HEK293 (cell line): ENCODE data around the gene CLNK.

Source experiments
- CTCF ChIA-PET: fragments of 350-600 bp; formaldehyde crosslinking; extraction: SDS; loops from one replicate; lab custom pipeline; 2021; ENCODE audit warnings: antibody characterized with exemption; lab: Yijun Ruan, JAX
- POLR2A ChIA-PET: fragments of 300-600 bp; formaldehyde crosslinking; extraction: SDS; loops from one replicate; lab custom pipeline; 2020; ENCODE audit warnings: antibody characterized with exemption, inconsistent platforms; lab: Yijun Ruan, JAX
- H3K27ac ChIP-seq: fragments of 200-500 bp; sonication (Bioruptor generic); 2 replicates; pipeline ENCODE4 v1.5.1; 2014; ENCODE audit warnings: low read depth, low read length, control low read depth, inconsistent platforms; ENCODE audit errors: extremely low read depth
- H3K36me3 ChIP-seq, 2 experiments: fragments of 200-500 bp in 1 of 2; sonication (Bioruptor generic) in 1 of 2; 1 replicate in 1 of 2; 2 replicates in 1 of 2; pipeline ENCODE4 v1.5.1; 2014 to 2017; ENCODE audit warnings: inconsistent platforms in 2 of 2, low read length in 2 of 2; ENCODE audit not compliant: control insufficient read depth in 2 of 2, insufficient read depth in 1 of 2
- H3K4me1 ChIP-seq: fragments of 200-500 bp; sonication (Bioruptor generic); 2 replicates; pipeline ENCODE4 v1.5.1; 2014; ENCODE audit warnings: mild to moderate bottlenecking, low read length, inconsistent platforms; ENCODE audit not compliant: control insufficient read depth, insufficient read depth
- H3K4me3 ChIP-seq: 2 replicates; pipeline ENCODE4 v1.5.1; 2011; ENCODE audit warnings: low read depth, mild to moderate bottlenecking, control low read depth, low read length, moderate library complexity
- H3K9me3 ChIP-seq: fragments of 200-500 bp; sonication (Bioruptor generic); 2 replicates; pipeline ENCODE4 v1.5.1; 2014; ENCODE audit warnings: low read depth, low read length, inconsistent platforms; ENCODE audit not compliant: control insufficient read depth, insufficient read depth
- BCL6B ChIP-seq: fragments of 450-650 bp; formaldehyde crosslinking; IDR thresholded peaks from 2 replicates; pipeline ENCODE4 v1.5.1; 2017; ENCODE audit warnings: missing biosample characterization, missing genetic modification characterization
- IKZF3 ChIP-seq: fragments of 450-650 bp; IDR thresholded peaks from 2 replicates; pipeline ENCODE4 v1.5.0; 2018; ENCODE audit warnings: missing biosample characterization, mild to moderate bottlenecking, missing genetic modification characterization, moderate library complexity
- KLF9 ChIP-seq: fragments of 450-650 bp; formaldehyde crosslinking; IDR thresholded peaks from 2 replicates; pipeline ENCODE4 v1.5.1; 2016; ENCODE audit warnings: missing biosample characterization, missing genetic modification characterization, low read depth
- TSHZ1 ChIP-seq: fragments of 450-650 bp; formaldehyde crosslinking; IDR thresholded peaks from 2 replicates; pipeline ENCODE4 v1.5.1; 2016; ENCODE audit warnings: missing biosample characterization, missing genetic modification characterization, borderline replicate concordance
- YY1 ChIP-seq: fragments of 450-650 bp; formaldehyde crosslinking; IDR thresholded peaks from 2 replicates; pipeline ENCODE4 v1.5.1; 2018; ENCODE audit warnings: missing biosample characterization, missing genetic modification characterization
- ZBTB20 ChIP-seq: fragments of 450-650 bp; formaldehyde crosslinking; IDR thresholded peaks from 2 replicates; pipeline ENCODE4 v1.5.1; 2016; ENCODE audit warnings: missing biosample characterization, missing genetic modification characterization
- ZBTB44 ChIP-seq: fragments of 450-650 bp; IDR thresholded peaks from 2 replicates; pipeline ENCODE4 v1.5.1; 2018; ENCODE audit warnings: missing biosample characterization, mild to moderate bottlenecking, missing genetic modification characterization
- ZNF140 ChIP-seq: fragments of 450-650 bp; formaldehyde crosslinking; IDR thresholded peaks from 2 replicates; pipeline ENCODE4 v1.5.1; 2016; ENCODE audit warnings: missing biosample characterization, missing genetic modification characterization
- ZNF324 ChIP-seq: fragments of 450-650 bp; formaldehyde crosslinking; IDR thresholded peaks from 2 replicates; pipeline ENCODE4 v1.5.1; 2016; ENCODE audit warnings: missing biosample characterization, missing genetic modification characterization
- ZNF341 ChIP-seq: fragments of 450-650 bp; formaldehyde crosslinking; IDR thresholded peaks from 2 replicates; pipeline ENCODE4; 2016; ENCODE audit warnings: low read depth, missing biosample characterization, missing genetic modification characterization
- ZNF362 ChIP-seq: fragments of 450-650 bp; formaldehyde crosslinking; IDR thresholded peaks from 2 replicates; pipeline ENCODE4 v1.5.1; 2016; ENCODE audit warnings: missing biosample characterization, missing genetic modification characterization
- ZNF416 ChIP-seq: fragments of 450-650 bp; formaldehyde crosslinking; IDR thresholded peaks from 2 replicates; pipeline ENCODE4 v1.5.1; 2016; ENCODE audit warnings: missing biosample characterization, missing genetic modification characterization
- ZNF510 ChIP-seq: fragments of 450-650 bp; formaldehyde crosslinking; IDR thresholded peaks from 2 replicates; pipeline ENCODE4 v1.5.1; 2018; ENCODE audit warnings: mild to moderate bottlenecking, missing genetic modification characterization, missing biosample characterization; ENCODE audit not compliant: insufficient replicate concordance
- ZNF514 ChIP-seq: fragments of 450-650 bp; formaldehyde crosslinking; IDR thresholded peaks from 2 replicates; pipeline ENCODE4 v1.5.1; 2016; ENCODE audit warnings: missing biosample characterization, missing genetic modification characterization
- ZNF555 ChIP-seq: fragments of 450-650 bp; formaldehyde crosslinking; conservative IDR thresholded peaks from 2 replicates; pipeline ENCODE4 v1.5.1; 2017; ENCODE audit warnings: missing biosample characterization, mild to moderate bottlenecking, missing genetic modification characterization, inconsistent platforms
- ZNF704 ChIP-seq: fragments of 450-650 bp; formaldehyde crosslinking; IDR thresholded peaks from 2 replicates; pipeline ENCODE4 v1.5.1; 2016; ENCODE audit warnings: missing biosample characterization, missing genetic modification characterization
- ZNF747 ChIP-seq: fragments of 450-650 bp; formaldehyde crosslinking; IDR thresholded peaks from 2 replicates; pipeline ENCODE4 v1.5.1; 2016; ENCODE audit warnings: missing biosample characterization, missing genetic modification characterization
- ZNF837 ChIP-seq: fragments of 450-650 bp; formaldehyde crosslinking; IDR thresholded peaks from 2 replicates; pipeline ENCODE4 v1.5.1; 2016; ENCODE audit warnings: missing biosample characterization, missing genetic modification characterization
- ZXDB ChIP-seq: fragments of 450-650 bp; formaldehyde crosslinking; IDR thresholded peaks from 2 replicates; pipeline ENCODE4 v1.5.1; 2016; ENCODE audit warnings: missing biosample characterization, missing genetic modification characterization
- TF ChIP-seq, protein P1 (sequence below): fragments of 450-650 bp; formaldehyde crosslinking; IDR thresholded peaks from 2 replicates; pipeline ENCODE4 v1.5.1; 2016; ENCODE audit warnings: missing biosample characterization, missing genetic modification characterization
- TF ChIP-seq, protein P2 (sequence below): fragments of 450-650 bp; formaldehyde crosslinking; IDR thresholded peaks from 2 replicates; pipeline ENCODE4 v1.5.1; 2016; ENCODE audit warnings: missing biosample characterization, missing genetic modification characterization

Gene CLNK

GRCh38 chr4:10623862-10624261 lies 60.7 kb downstream of the CLNK start:
- no peak overlapping the region for H3K27ac ChIP-seq
- no peaks in the 10 kb centered on the region for H3K36me3 ChIP-seq
- no peaks in the 10 kb centered on the region for H3K9me3 ChIP-seq
- POLR2A ChIA-PET, result no interaction called here
- peaks cover under 1% of the 10 kb centered on the region; the same call in 1 of the 2 replicates for H3K4me1 ChIP-seq
- CTCF ChIA-PET, result interaction anchor here (0.6 kb wide), 1 partner anchor 271 kb away, joined by 4 read pairs; no protein-coding TSS in a partner anchor
- TF ChIP-seq ZNF837 (tag by site-specific recombination) (no peak), YY1 (tag by site-specific recombination) (no peak), ZBTB20 (tag by site-specific recombination) (no peak), ZNF747 (no peak), KLF9 (tag by site-specific recombination) (no peak), ZNF704 (no peak), ZBTB44 (no peak), IKZF3 (tag by site-specific recombination) (no peak), ZXDB (tag by site-specific recombination) (no peak), ZNF341 (tag by site-specific recombination) (no peak), BCL6B (no peak), ZNF362 (tag by site-specific recombination) (no peak), ZNF324 (no peak), ZNF140 (tag by site-specific recombination) (no peak)
- H3K4me3 ChIP-seq, result no peak overlapping the region

DNA sequence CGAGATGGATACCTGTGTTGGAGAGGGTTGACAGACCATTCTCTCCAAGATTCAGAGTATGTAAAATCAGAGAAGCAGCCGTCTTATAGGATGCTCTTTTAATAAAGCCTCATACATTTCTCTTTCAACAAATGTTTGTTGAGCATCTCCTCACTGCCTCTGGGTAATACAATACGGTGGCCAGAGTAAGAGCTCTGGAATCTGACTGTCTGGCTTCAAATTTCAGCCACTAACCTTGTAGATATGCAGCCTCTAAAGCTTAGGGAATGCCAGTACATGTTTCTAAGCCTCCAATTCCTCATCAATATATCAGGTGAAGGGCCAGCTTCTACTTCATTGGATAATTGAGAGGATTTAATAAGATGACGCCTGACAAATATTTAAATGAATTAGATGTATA lies 61.3 kb downstream of the CLNK start:
- Histone ChIP-seq H3K9me3 (no peaks in the 10 kb centered on the region), H3K4me1 (peaks cover 3% of the 10 kb centered on the region; the same call in 1 of the 2 replicates), H3K4me3 (no peak overlapping the region), H3K36me3 (no peaks in the 10 kb centered on the region), H3K27ac (no peak overlapping the region)
- POLR2A ChIA-PET, result interaction anchor here (0.5 kb wide), 1 partner anchor 32 kb away, joined by 3 read pairs; no protein-coding TSS in a partner anchor
- CTCF ChIA-PET, result interaction anchor here (0.6 kb wide), 1 partner anchor 271 kb away, joined by 4 read pairs; no protein-coding TSS in a partner anchor
- no peak for TF ChIP-seq ZNF514 (tag by site-specific recombination)
- TF ChIP-seq, protein P1, sequence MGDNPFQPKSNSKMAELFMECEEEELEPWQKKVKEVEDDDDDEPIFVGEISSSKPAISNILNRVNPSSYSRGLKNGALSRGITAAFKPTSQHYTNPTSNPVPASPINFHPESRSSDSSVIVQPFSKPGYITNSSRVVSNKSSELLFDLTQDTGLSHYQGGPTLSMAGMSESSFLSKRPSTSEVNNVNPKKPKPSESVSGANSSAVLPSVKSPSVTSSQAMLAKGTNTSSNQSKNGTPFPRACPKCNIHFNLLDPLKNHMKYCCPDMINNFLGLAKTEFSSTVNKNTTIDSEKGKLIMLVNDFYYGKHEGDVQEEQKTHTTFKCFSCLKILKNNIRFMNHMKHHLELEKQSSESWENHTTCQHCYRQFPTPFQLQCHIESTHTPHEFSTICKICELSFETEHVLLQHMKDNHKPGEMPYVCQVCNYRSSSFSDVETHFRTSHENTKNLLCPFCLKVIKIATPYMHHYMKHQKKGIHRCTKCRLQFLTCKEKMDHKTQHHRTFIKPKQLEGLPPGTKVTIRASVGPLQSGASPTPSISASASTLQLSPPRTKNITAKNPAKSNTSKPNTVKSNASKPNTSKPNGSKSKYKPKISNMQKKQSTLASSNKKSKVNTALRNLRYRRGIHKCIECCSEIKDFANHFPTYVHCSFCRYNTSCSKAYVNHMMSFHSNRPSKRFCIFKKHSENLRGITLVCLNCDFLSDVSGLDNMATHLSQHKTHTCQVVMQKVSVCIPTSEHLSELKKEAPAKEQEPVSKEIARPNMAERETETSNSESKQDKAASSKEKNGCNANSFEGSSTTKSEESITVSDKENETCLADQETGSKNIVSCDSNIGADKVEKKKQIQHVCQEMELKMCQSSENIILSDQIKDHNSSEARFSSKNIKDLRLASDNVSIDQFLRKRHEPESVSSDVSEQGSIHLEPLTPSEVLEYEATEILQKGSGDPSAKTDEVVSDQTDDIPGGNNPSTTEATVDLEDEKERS (tag by site-specific recombination), result no peak
- no peak for TF ChIP-seq ZNF510 (tag by site-specific recombination)
- no peak for TF ChIP-seq ZNF416 (tag by site-specific recombination)
- no peak for TF ChIP-seq ZNF555 (tag by site-specific recombination)
- TF ChIP-seq, protein P2, sequence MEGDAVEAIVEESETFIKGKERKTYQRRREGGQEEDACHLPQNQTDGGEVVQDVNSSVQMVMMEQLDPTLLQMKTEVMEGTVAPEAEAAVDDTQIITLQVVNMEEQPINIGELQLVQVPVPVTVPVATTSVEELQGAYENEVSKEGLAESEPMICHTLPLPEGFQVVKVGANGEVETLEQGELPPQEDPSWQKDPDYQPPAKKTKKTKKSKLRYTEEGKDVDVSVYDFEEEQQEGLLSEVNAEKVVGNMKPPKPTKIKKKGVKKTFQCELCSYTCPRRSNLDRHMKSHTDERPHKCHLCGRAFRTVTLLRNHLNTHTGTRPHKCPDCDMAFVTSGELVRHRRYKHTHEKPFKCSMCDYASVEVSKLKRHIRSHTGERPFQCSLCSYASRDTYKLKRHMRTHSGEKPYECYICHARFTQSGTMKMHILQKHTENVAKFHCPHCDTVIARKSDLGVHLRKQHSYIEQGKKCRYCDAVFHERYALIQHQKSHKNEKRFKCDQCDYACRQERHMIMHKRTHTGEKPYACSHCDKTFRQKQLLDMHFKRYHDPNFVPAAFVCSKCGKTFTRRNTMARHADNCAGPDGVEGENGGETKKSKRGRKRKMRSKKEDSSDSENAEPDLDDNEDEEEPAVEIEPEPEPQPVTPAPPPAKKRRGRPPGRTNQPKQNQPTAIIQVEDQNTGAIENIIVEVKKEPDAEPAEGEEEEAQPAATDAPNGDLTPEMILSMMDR, result no peak
- TF ChIP-seq TSHZ1 (tag by site-specific recombination), result no peak
